Suprapubic skin (tissue), 4 donors: Measurements from ENCODE around the gene ANKS1A.

Source experiments
- CTCF ChIP-seq, 2 donors: fragments of 200-600 bp in 1 of 2; fragments of 450-650 bp in 1 of 2; sonication (generic) in 1 of 2; IDR thresholded peaks; one replicate each; pipeline ENCODE4 v1.5.1; 2016 to 2019; ENCODE audit warnings: antibody characterized with exemption in 2 of 2, mild to moderate bottlenecking in 1 of 2, moderate library complexity in 1 of 2
- POLR2A ChIP-seq, 2 donors: fragments of 450-650 bp; IDR thresholded peaks; one replicate each; pipeline ENCODE4 v1.6.1; 2017; ENCODE audit warnings: antibody characterized with exemption in 2 of 2, mild to moderate bottlenecking in 2 of 2, moderate library complexity in 2 of 2
- POLR2AphosphoS5 ChIP-seq, 3 donors: sonication (generic); formaldehyde crosslinking; IDR thresholded peaks; one replicate each; pipeline ENCODE4 v1.6.1; 2017; ENCODE audit warnings: antibody characterized with exemption in 3 of 3

GRCh38 chr6:35094183-35094582, 205.1 kb downstream of the ANKS1A start:
- TF ChIP-seq POLR2AphosphoS5 (IDR thresholded peaks at IDR 0.05) (no peak), CTCF (IDR thresholded peaks at IDR 0.05) (no peak), POLR2A (IDR thresholded peaks at IDR 0.05) (no peak)
